H9 (cell line): ENCODE measurements around the gene BRWD1. TPM values are rescaled to one million over a fixed set of nuclear protein-coding genes. Genes with fewer than 3 reads are reported as not detected.

ENCODE experiments used
- DNase-seq: peaks from one replicate; pipeline ENCODE4 v3.0.0-alpha.2; 2017
- H2AFZ ChIP-seq: one replicate; pipeline ENCODE4 v1.6.1; 2013; ENCODE audit warnings: mild to moderate bottlenecking, low read length, control low read depth, moderate library complexity
- H2AK5ac ChIP-seq: 2 replicates; pipeline ENCODE4 v1.6.1; 2013; ENCODE audit warnings: low read length, control low read depth, mixed read lengths; ENCODE audit not compliant: insufficient read length
- H2BK120ac ChIP-seq: one replicate; pipeline ENCODE4 v1.6.1; 2013; ENCODE audit warnings: low read depth, mild to moderate bottlenecking, low read length, control low read depth, inconsistent platforms; ENCODE audit not compliant: poor library complexity, severe bottlenecking
- H2BK12ac ChIP-seq: 2 replicates; pipeline ENCODE4 v1.6.1; 2013; ENCODE audit warnings: low read length, control low read depth, mixed read lengths, low read depth; ENCODE audit not compliant: insufficient read length
- H2BK15ac ChIP-seq: 2 replicates; pipeline ENCODE4 v1.6.1; 2013; ENCODE audit warnings: low read depth, low read length, control low read depth
- H2BK20ac ChIP-seq: one replicate; pipeline ENCODE4 v1.6.1; 2013; ENCODE audit warnings: low read depth, mild to moderate bottlenecking, low read length, control low read depth, inconsistent platforms; ENCODE audit not compliant: poor library complexity, severe bottlenecking
- H2BK5ac ChIP-seq: 2 replicates; pipeline ENCODE4 v1.6.1; 2013; ENCODE audit warnings: low read length, control low read depth, mixed read lengths; ENCODE audit not compliant: insufficient read length
- H3K14ac ChIP-seq: 2 replicates; pipeline ENCODE4 v1.6.1; 2013; ENCODE audit warnings: low read length, control low read depth; ENCODE audit not compliant: insufficient read depth
- H3K18ac ChIP-seq: 2 replicates; pipeline ENCODE4 v1.6.1; 2013; ENCODE audit warnings: low read depth, mild to moderate bottlenecking, mixed read lengths, low read length, control low read depth; ENCODE audit not compliant: insufficient read length
- H3K23ac ChIP-seq: 2 replicates; pipeline ENCODE4 v1.6.1; 2013; ENCODE audit warnings: low read length, control low read depth, mixed read lengths, low read depth; ENCODE audit not compliant: insufficient read length
- H3K23me2 ChIP-seq: 2 replicates; pipeline ENCODE4 v1.6.1; 2013; ENCODE audit warnings: low read depth, mild to moderate bottlenecking, mixed read lengths, low read length, control low read depth; ENCODE audit not compliant: insufficient read length, poor library complexity, severe bottlenecking
- H3K27ac ChIP-seq: 2 replicates; pipeline ENCODE4 v1.5.1; 2013; ENCODE audit warnings: low read length, control low read depth, mixed read lengths, low read depth; ENCODE audit not compliant: insufficient read length
- H3K27me3 ChIP-seq: 2 replicates; pipeline ENCODE4 v1.6.1; 2013; ENCODE audit warnings: low read length, control low read depth, inconsistent platforms; ENCODE audit not compliant: insufficient read depth
- H3K4ac ChIP-seq: 2 replicates; pipeline ENCODE4 v1.6.1; 2013; ENCODE audit warnings: low read depth, mild to moderate bottlenecking, control low read depth, inconsistent platforms, low read length, moderate library complexity
- H3K4me1 ChIP-seq: 2 replicates; pipeline ENCODE4 v1.6.1; 2013; ENCODE audit warnings: low read length, control low read depth, inconsistent platforms; ENCODE audit not compliant: insufficient read depth
- H3K4me2 ChIP-seq: 2 replicates; pipeline ENCODE4 v1.6.1; 2013; ENCODE audit warnings: low read length, control low read depth, mixed read lengths; ENCODE audit not compliant: insufficient read length, insufficient read depth
- H3K56ac ChIP-seq: 2 replicates; pipeline ENCODE4 v1.6.1; 2013; ENCODE audit warnings: low read depth, mild to moderate bottlenecking, mixed read lengths, low read length, control low read depth; ENCODE audit not compliant: insufficient read length
- H3K79me1 ChIP-seq: 2 replicates; pipeline ENCODE4 v1.6.1; 2013; ENCODE audit warnings: low read depth, mild to moderate bottlenecking, moderate library complexity, low read length, control low read depth, inconsistent platforms; ENCODE audit not compliant: insufficient read depth, poor library complexity, severe bottlenecking
- H3K79me2 ChIP-seq: 2 replicates; pipeline ENCODE4 v1.6.1; 2013; ENCODE audit warnings: low read length, control low read depth, inconsistent platforms; ENCODE audit not compliant: insufficient read depth
- H3K9ac ChIP-seq: 2 replicates; pipeline ENCODE4 v1.6.1; 2013; ENCODE audit warnings: low read length, control low read depth, mixed read lengths; ENCODE audit not compliant: insufficient read length; ENCODE audit errors: extremely low read depth
- H3K9me3 ChIP-seq: one replicate; pipeline ENCODE4 v1.6.1; 2013; ENCODE audit warnings: low read depth, low read length, inconsistent platforms; ENCODE audit not compliant: control insufficient read depth
- H3T11ph ChIP-seq: one replicate; pipeline ENCODE4 v1.6.1; 2013; ENCODE audit warnings: mild to moderate bottlenecking, low read length, control low read depth, inconsistent platforms
- H4K20me1 ChIP-seq: one replicate; pipeline ENCODE4 v1.6.1; 2013; ENCODE audit not compliant: control insufficient read depth, insufficient read length, insufficient read depth
- H4K5ac ChIP-seq: 2 replicates; pipeline ENCODE4 v1.6.1; 2013; ENCODE audit warnings: low read depth, mild to moderate bottlenecking, mixed read lengths, low read length, control low read depth; ENCODE audit not compliant: insufficient read length
- H4K8ac ChIP-seq: replicated peaks from 2 replicates; pipeline ENCODE4 v1.6.1; 2013; ENCODE audit warnings: low read length, control low read depth, mixed read lengths, low read depth; ENCODE audit not compliant: insufficient read length
- H4K91ac ChIP-seq: 2 replicates; pipeline ENCODE4 v1.6.1; 2013; ENCODE audit warnings: low read depth, mild to moderate bottlenecking, moderate library complexity, mixed read lengths, low read length, control low read depth; ENCODE audit not compliant: insufficient read length
- H3K27ac Mint-ChIP-seq, 3 experiments: 2 replicates in 2 of 3; 3 replicates in 1 of 3; pipeline ENCODE4 v1.8.0; 2020 to 2021; ENCODE audit warnings: mixed read lengths in 3 of 3, mild to moderate bottlenecking in 1 of 3, moderate library complexity in 1 of 3
- H3K27me3 Mint-ChIP-seq: 2 replicates; pipeline ENCODE4 v1.8.0; 2021; ENCODE audit warnings: low read depth, mild to moderate bottlenecking, moderate library complexity, mixed read lengths
- H3K36me3 Mint-ChIP-seq, 3 experiments: 2 replicates in 2 of 3; 3 replicates in 1 of 3; pipeline ENCODE4 v1.8.0; 2020 to 2021; ENCODE audit warnings: low read depth in 3 of 3, mixed read lengths in 3 of 3; ENCODE audit not compliant: insufficient read depth in 1 of 3
- H3K4me1 Mint-ChIP-seq, 2 experiments: 2 replicates each; pipeline ENCODE4 v1.8.0; 2020; ENCODE audit warnings: mixed read lengths in 2 of 2
- H3K4me3 Mint-ChIP-seq, 2 experiments: 2 replicates in 1 of 2; 3 replicates in 1 of 2; pipeline ENCODE4 v1.8.0; 2020 to 2021; ENCODE audit warnings: mild to moderate bottlenecking in 2 of 2, mixed read lengths in 2 of 2, moderate library complexity in 1 of 2
- H3K9me3 Mint-ChIP-seq, 2 experiments: 2 replicates in 1 of 2; 3 replicates in 1 of 2; pipeline ENCODE4 v1.8.0; 2020; ENCODE audit warnings: mild to moderate bottlenecking in 2 of 2, mixed read lengths in 2 of 2, moderate library complexity in 1 of 2
- CTCF ChIP-seq: fragments of 200-600 bp; sonication (generic); conservative IDR thresholded peaks from 3 replicates; pipeline ENCODE4 v1.8.0; 2021; ENCODE audit warnings: antibody characterized with exemption, mild to moderate bottlenecking
- WGBS: extraction: QIAGEN DNeasy Blood & Tissue Kit; methylation state at CpG from one replicate; pipeline ENCODE4 v1.1.7; 2013; ENCODE audit warnings: missing lambda C conversion rate, low lambda C conversion rate, mixed read lengths; ENCODE audit not compliant: insufficient read length; ENCODE audit errors: extremely low coverage; 5-methylcytosine and 5-hydroxymethylcytosine counted together
- total RNA-seq: library from RNA; stranded (reverse); gene quantifications from 2 replicates; pipeline ENCODE4 v1.2.1, GENCODE V29; 2021

Gene BRWD1
- total RNA-seq, 1 experiment from 2014 or later: 48.4 TPM

- no peak overlapping the region for H2BK20ac ChIP-seq
- H2BK12ac ChIP-seq: no peak overlapping the region
- peaks cover 2% of the 10 kb centered on the region; the same call in 1 of the 2 replicates for H3K79me2 ChIP-seq
- Mint-ChIP-seq H3K27me3 (no peaks in the 10 kb centered on the region), H3K27ac (no peak overlapping the region), H3K36me3 (peaks cover 51 to 88% (median 83%) of the 10 kb centered on the region in 3 experiments), H3K4me1 (no peaks in the 10 kb centered on the region), H3K9me3 (peaks cover 11 to 18% of the 10 kb centered on the region in 2 experiments), H3K4me3 (no peak overlapping the region)
- H3K79me1 ChIP-seq: peaks cover 5% of the 10 kb centered on the region
- no CpG with 5 or more reads among the region's 1 CpG for WGBS
- H3K4me1 ChIP-seq: no peaks in the 10 kb centered on the region
- no peaks in the 10 kb centered on the region for H3K9me3 ChIP-seq
- no peak overlapping the region for H4K91ac ChIP-seq
- no peak overlapping the region for H4K8ac ChIP-seq
- DNase-seq: no peak
- no peak for TF ChIP-seq CTCF
- H2BK120ac ChIP-seq: no peak overlapping the region
- H3K14ac ChIP-seq: no peak overlapping the region
- H3K27me3 ChIP-seq: no peaks in the 10 kb centered on the region
- no peak overlapping the region for H2BK5ac ChIP-seq
- H3K4me2 ChIP-seq: no peak overlapping the region
- no peak overlapping the region for H2AK5ac ChIP-seq
- H2BK15ac ChIP-seq: no peak overlapping the region
- no peak overlapping the region for H3K27ac ChIP-seq
- no peak overlapping the region for H3K4ac ChIP-seq
- no peaks in the 10 kb centered on the region for H4K20me1 ChIP-seq
- H4K5ac ChIP-seq: no peak overlapping the region
- H2AFZ ChIP-seq: no peak overlapping the region
- no peak overlapping the region for H3T11ph ChIP-seq
- H3K56ac ChIP-seq: no peak overlapping the region
- H3K9ac ChIP-seq: no peak overlapping the region
- no peaks in the 10 kb centered on the region for H3K23me2 ChIP-seq
- no peak overlapping the region for H3K23ac ChIP-seq
- no peak overlapping the region for H3K18ac ChIP-seq
Observed at GRCh38 chr21:39288987-39289386, 24.4 kb downstream of the BRWD1 start.
